H1 (cell line): Measurements from ENCODE around the gene SPACDR. TPM values are rescaled to one million over a fixed set of nuclear protein-coding genes. Genes with fewer than 3 reads are reported as not detected.
A peak's percentile ranks its signal among the peaks of the same experiment; 100 is the strongest.

Source experiments
- CTCF ChIA-PET: fragments of 300-600 bp; sonication (Branson Sonifier 250); formaldehyde crosslinking; loops from one replicate; lab custom pipeline; 2021; ENCODE audit not compliant: partially characterized antibody; lab: Charles Lee
- POLR2A ChIA-PET: fragments of 300-600 bp; sonication (Branson Sonifier 250); formaldehyde crosslinking; loops from one replicate; lab custom pipeline; 2021; ENCODE audit warnings: inconsistent platforms; ENCODE audit not compliant: partially characterized antibody; lab: Charles Lee
- DNase-seq, 2 experiments: peaks; one replicate each; pipeline versions ENCODE4 v3.0.0 to v3.0.0-alpha.2; 2010 to 2022; ENCODE audit warnings: low spot score in 2 of 2, low read depth in 1 of 2, mixed read lengths in 1 of 2
- FAIRE-seq: peaks from 2 replicates; lab custom pipeline; 2011; peaks lifted over from hg19 to GRCh38; lab: Jason Lieb, UNC
- H2AFZ ChIP-seq: 2 replicates; pipeline ENCODE4 v1.8.1; 2012; ENCODE audit warnings: low read length, inconsistent platforms
- H2AK5ac ChIP-seq: 2 replicates; pipeline ENCODE4 v1.6.1; 2013; ENCODE audit warnings: low read depth, low read length
- H2BK120ac ChIP-seq: replicated peaks from 2 replicates; pipeline ENCODE3; 2013; ENCODE audit warnings: low read depth, low read length, inconsistent platforms
- H2BK12ac ChIP-seq: 2 replicates; pipeline ENCODE4 v1.6.1; 2013; ENCODE audit warnings: low read depth, low read length
- H2BK15ac ChIP-seq: 2 replicates; pipeline ENCODE4 v1.6.1; 2013; ENCODE audit warnings: low read length
- H2BK20ac ChIP-seq: 2 replicates; pipeline ENCODE4 v1.6.1; 2013; ENCODE audit warnings: low read length
- H2BK5ac ChIP-seq: 2 replicates; pipeline ENCODE4 v1.6.1; 2013; ENCODE audit warnings: low read depth, low read length
- H3K14ac ChIP-seq: 2 replicates; pipeline ENCODE4 v1.6.1; 2013; ENCODE audit warnings: inconsistent platforms; ENCODE audit not compliant: insufficient read length
- H3K18ac ChIP-seq: 2 replicates; pipeline ENCODE4 v1.6.1; 2013; ENCODE audit warnings: low read length; ENCODE audit errors: extremely low read depth
- H3K23ac ChIP-seq: 2 replicates; pipeline ENCODE4 v1.6.1; 2013; ENCODE audit warnings: inconsistent platforms; ENCODE audit not compliant: insufficient read length
- H3K23me2 ChIP-seq: 2 replicates; pipeline ENCODE4 v1.6.1; 2013; ENCODE audit warnings: low read depth, low read length
- H3K27ac ChIP-seq: 2 replicates; pipeline ENCODE4 v1.6.1; 2011; ENCODE audit warnings: low read depth, low read length, inconsistent platforms
- H3K27me3 ChIP-seq, 4 experiments: replicated peaks in 1 of 4; 1 replicate in 1 of 4; 2 replicates in 3 of 4; pipeline versions ENCODE4 v1.6.1 to v1.8.1; 2011 to 2013; ENCODE audit warnings: low read length in 3 of 4, mild to moderate bottlenecking in 3 of 4, inconsistent platforms in 2 of 4, mixed read lengths in 2 of 4, moderate library complexity in 1 of 4; ENCODE audit not compliant: control insufficient read depth in 3 of 4, insufficient read depth in 3 of 4; ENCODE audit errors: extremely low read depth in 1 of 4
- H3K36me3 ChIP-seq, 4 experiments: 2 replicates each; pipeline versions ENCODE4 v1.6.1 to v1.8.1; 2011 to 2013; ENCODE audit warnings: mild to moderate bottlenecking in 4 of 4, low read length in 3 of 4, moderate library complexity in 2 of 4, control low read depth in 1 of 4, inconsistent platforms in 1 of 4; ENCODE audit not compliant: insufficient read depth in 4 of 4, control insufficient read depth in 2 of 4
- H3K4ac ChIP-seq: replicated peaks from 2 replicates; pipeline ENCODE3; 2013; ENCODE audit warnings: low read length, low read depth, mixed read lengths, inconsistent platforms; ENCODE audit not compliant: insufficient read length
- H3K4me1 ChIP-seq, 4 experiments: replicated peaks in 1 of 4; 1 replicate in 1 of 4; 2 replicates in 3 of 4; pipeline versions ENCODE4 v1.6.1 to v1.8.1; 2011 to 2013; ENCODE audit warnings: low read length in 3 of 4, inconsistent platforms in 2 of 4, mixed read lengths in 1 of 4; ENCODE audit not compliant: insufficient read depth in 4 of 4, control insufficient read depth in 3 of 4
- H3K4me2 ChIP-seq, 2 experiments: 2 replicates each; pipeline versions ENCODE4 v1.6.1 to v1.8.1; 2011 to 2013; ENCODE audit warnings: low read depth in 2 of 2, low read length in 2 of 2, control low read depth in 1 of 2, inconsistent platforms in 1 of 2, mild to moderate bottlenecking in 1 of 2; ENCODE audit not compliant: insufficient read depth in 1 of 2
- H3K4me3 ChIP-seq, 4 experiments: fragments of 200-600, 300-600 bp in 1 of 4; sonication (generic), shearing (Covaris generic), sonication (Bioruptor Twin) in 1 of 4; 2 replicates each; pipeline versions ENCODE4 v1.5.1 to v1.8.1; 2011 to 2016; ENCODE audit warnings: low read length in 4 of 4, low read depth in 3 of 4, control low read depth in 2 of 4, inconsistent platforms in 2 of 4, mild to moderate bottlenecking in 2 of 4, mixed read lengths in 1 of 4, moderate library complexity in 1 of 4; ENCODE audit not compliant: insufficient read depth in 2 of 4; ENCODE audit errors: extremely low read depth in 1 of 4
- H3K56ac ChIP-seq: replicated peaks from 2 replicates; pipeline ENCODE3; 2013; ENCODE audit warnings: low read depth, mild to moderate bottlenecking, mixed read lengths, low read length, inconsistent platforms; ENCODE audit not compliant: insufficient read length
- H3K79me1 ChIP-seq: 2 replicates; pipeline ENCODE4 v1.6.1; 2013; ENCODE audit warnings: low read depth, low read length, control low read depth
- H3K79me2 ChIP-seq, 2 experiments: 2 replicates each; pipeline versions ENCODE4 v1.6.1 to v1.8.1; 2012 to 2013; ENCODE audit warnings: low read length in 2 of 2, mild to moderate bottlenecking in 2 of 2, inconsistent platforms in 1 of 2; ENCODE audit not compliant: insufficient read depth in 2 of 2, control insufficient read depth in 1 of 2
- H3K9ac ChIP-seq, 4 experiments: replicated peaks in 1 of 4; 1 replicate in 1 of 4; 2 replicates in 3 of 4; pipeline versions ENCODE4 v1.6.1 to v1.8.1; 2011 to 2013; ENCODE audit warnings: low read depth in 3 of 4, low read length in 3 of 4, control low read depth in 2 of 4, mild to moderate bottlenecking in 2 of 4, moderate library complexity in 2 of 4, inconsistent platforms in 1 of 4; ENCODE audit errors: extremely low read depth in 1 of 4
- H3K9me3 ChIP-seq, 2 experiments: 2 replicates each; pipeline versions ENCODE4 v1.6.1 to v1.8.1; 2012 to 2013; ENCODE audit warnings: mild to moderate bottlenecking in 2 of 2, moderate library complexity in 2 of 2, control low read depth in 1 of 2, inconsistent platforms in 1 of 2, low read depth in 1 of 2, low read length in 1 of 2, mixed read lengths in 1 of 2; ENCODE audit not compliant: insufficient read depth in 2 of 2
- H4K20me1 ChIP-seq, 2 experiments: replicated peaks in 1 of 2; 2 replicates each; pipeline versions ENCODE3 to v1.8.1; 2011 to 2013; ENCODE audit warnings: inconsistent platforms in 2 of 2, low read length in 2 of 2, mild to moderate bottlenecking in 1 of 2; ENCODE audit not compliant: insufficient read depth in 2 of 2, control insufficient read depth in 1 of 2
- H4K5ac ChIP-seq: 2 replicates; pipeline ENCODE4 v1.6.1; 2013; ENCODE audit warnings: low read length, low read depth, mixed read lengths, inconsistent platforms; ENCODE audit not compliant: insufficient read length
- H4K8ac ChIP-seq: 2 replicates; pipeline ENCODE4 v1.8.0; 2013; ENCODE audit warnings: mild to moderate bottlenecking, moderate library complexity, low read length, inconsistent platforms; ENCODE audit not compliant: insufficient read depth; ENCODE audit errors: extremely low read depth
- H4K91ac ChIP-seq: replicated peaks from 2 replicates; pipeline ENCODE3; 2013; ENCODE audit warnings: low read length, mixed read lengths, inconsistent platforms; ENCODE audit not compliant: insufficient read length
- ASH2L ChIP-seq: fragments of 200-600, 300-600 bp; sonication (generic); IDR thresholded peaks from one replicate; pipeline ENCODE4 v1.7.1; 2017; ENCODE audit warnings: low read length
- JUND ChIP-seq: IDR thresholded peaks from 2 replicates; pipeline ENCODE4 v1.6.1; 2011; ENCODE audit warnings: mild to moderate bottlenecking, improper control_type of control experiment, low read length
- KDM1A ChIP-seq: fragments of 200-600, 300-600 bp; sonication (generic); IDR thresholded peaks from 2 replicates; pipeline ENCODE4 v1.7.1; 2016; ENCODE audit warnings: mild to moderate bottlenecking, low read length, borderline replicate concordance
- MAFK ChIP-seq: IDR thresholded peaks from 2 replicates; pipeline ENCODE4 v1.6.1; 2012; ENCODE audit warnings: low read depth, mild to moderate bottlenecking, improper control_type of control experiment, low read length
- POLR2A ChIP-seq, 2 experiments: IDR thresholded peaks; 1 replicate in 1 of 2; 2 replicates in 1 of 2; pipeline ENCODE4 v1.6.1; 2011; ENCODE audit warnings: low read depth in 2 of 2, low read length in 2 of 2, mild to moderate bottlenecking in 2 of 2; ENCODE audit errors: control extremely low read depth in 1 of 2
- RAD21 ChIP-seq, 2 experiments: IDR thresholded peaks in 1 of 2; conservative IDR thresholded peaks in 1 of 2; 2 replicates each; pipeline ENCODE4 v1.6.1; 2011; ENCODE audit warnings: low read depth in 2 of 2, low read length in 2 of 2, improper control_type of control experiment in 1 of 2, inconsistent platforms in 1 of 2, mild to moderate bottlenecking in 1 of 2, moderate library complexity in 1 of 2
- WGBS, 2 experiments: shearing (Covaris generic) in 1 of 2; methylation state at CpG; one replicate each; pipeline versions ENCODE4 v1.1.6 to v1.1.7; 2013 to 2015; ENCODE audit warnings: low lambda C conversion rate in 2 of 2, mixed read lengths in 2 of 2, inconsistent platforms in 1 of 2, low coverage in 1 of 2, missing lambda C conversion rate in 1 of 2; ENCODE audit not compliant: insufficient replicate concordance in 2 of 2, insufficient coverage in 1 of 2, insufficient read length in 1 of 2; ENCODE audit errors: extremely low coverage in 1 of 2, missing lambda C conversion rate in 1 of 2; 5-methylcytosine and 5-hydroxymethylcytosine counted together
- polyA plus RNA-seq, 7 experiments: library from polyadenylated mRNA; depleted of rRNA in 3 of 7; stranded (reverse) in 5 of 7; unstranded in 2 of 7; fragments of >200 nt in 5 of 7; fragments of 200-250 nt in 2 of 7; gene quantifications; 1 replicate in 5 of 7; 2 replicates in 1 of 7; 4 replicates in 1 of 7; pipeline versions ENCODE4 v1.2.1 to v1.2.3, GENCODE V29; 2011 to 2013; ENCODE audit warnings: missing spikeins in 2 of 7, mixed read lengths in 2 of 7
- total RNA-seq: library from RNA; stranded (reverse); fragmentation: NEBNext Ultra II Directional; extraction: Animal tissue kit (Norgen Biotek cat#: 25700); gene quantifications from 2 replicates; pipeline ENCODE4 v1.2.1, GENCODE V29; 2021
- TF ChIP-seq, protein P1 (sequence below), 3 experiments: IDR thresholded peaks; 1 replicate in 2 of 3; 2 replicates in 1 of 3; pipeline versions ENCODE4 v1.5.1 to v1.6.1; 2011; ENCODE audit warnings: low read length in 3 of 3, mild to moderate bottlenecking in 3 of 3, inconsistent platforms in 2 of 3, low read depth in 1 of 3, moderate library complexity in 1 of 3; ENCODE audit not compliant: insufficient read depth in 1 of 3; ENCODE audit errors: control extremely low read depth in 1 of 3

SPACDR gene
- total and polyA plus RNA-seq, 2 of the 8 experiments (the other 6 are each of a cell fraction or from before 2014, with no cell fraction given) = 0.26 TPM; not detected in 1

GRCh38 chr7:100437150-100438100 lies 26.6 kb downstream of the SPACDR start:
- 93% methylated on average over 27 of the region's 28 CpGs; no CpG with 5 or more reads in 1 of the 2 experiments for whole genome bisulfite sequencing, 2 experiments
- POLR2A ChIA-PET = interaction anchor here (0.8 to 5.2 kb wide), 13 partner anchors 8 to 149 kb away, joined by 3 to 55 read pairs (median 4); partner anchors contain the start of genes FBXO24, LRCH4, MEPCE and ZCWPW1
- Histone ChIP-seq H3K9ac (no peak overlapping the region), H2BK12ac (0 out of 2 replicates have a peak overlapping the region, but pooled peaks have one; percentile 33), H2BK5ac (no peak overlapping the region), H3K23me2 (no peaks in the 10 kb centered on the region; the same call in 1 of the 2 replicates), H4K8ac (peak overlapping the region; percentile 82), H2BK20ac (no peak overlapping the region), H4K20me1 (peaks cover 4 to 6% of the 10 kb centered on the region in 2 experiments), H3K4ac (peak overlapping the region; percentile 88), H3K4me1 (peaks cover 0 to 5% (median 2%) of the 10 kb centered on the region in 4 experiments; a peak in 4 of 7 replicates), H3K79me2 (peaks cover 0 to 28% of the 10 kb centered on the region in 2 experiments; a peak in 2 of 4 replicates), H3K4me2 (peak overlapping the region in 1 of 2 experiments; percentile 97; a peak in 2 of 4 replicates), H3K9me3 (no peaks in the 10 kb centered on the region), H2BK15ac (no peak overlapping the region), H2AFZ (no peak overlapping the region), H4K5ac (peak overlapping the region; percentile 51), H3K79me1 (no peaks in the 10 kb centered on the region; the same call in none of the 2 replicates), H3K4me3 (peak overlapping the region in 1 of 4 experiments; percentile 86; a peak in 1 of 8 replicates), H3K18ac (no peak overlapping the region), H3K23ac (no peak overlapping the region), H3K14ac (no peak overlapping the region), H2BK120ac (no peak overlapping the region), H3K27ac (no peak overlapping the region), H3K36me3 (peaks cover 2 to 27% (median 18%) of the 10 kb centered on the region in 4 experiments; a peak in 6 of 8 replicates), H3K27me3 (no peaks in the 10 kb centered on the region), H2AK5ac (peak overlapping the region; percentile 15; the same call in 1 of the 2 replicates), H4K91ac (peak overlapping the region; percentile 48), H3K56ac (no peak overlapping the region)
- CTCF ChIA-PET = interaction anchor here (1.1 to 1.8 kb wide), 7 partner anchors 8 to 126 kb away, joined by 3 to 7 read pairs (median 4); partner anchors contain the start of gene MEPCE
- DNase-seq (no peak), FAIRE-seq (no peak)
- TF ChIP-seq MAFK (no peak), RAD21 (IDR thresholded peaks at IDR 0.05 in 1 of 2, conservative IDR thresholded peaks at IDR 0.05 in 1 of 2; ENCODE audit: low read depth in 2 of 2, low read length in 2 of 2) (no peak), POLR2A (IDR thresholded peaks at IDR 0.05; ENCODE audit: control extremely low read depth in 1 of 2, low read depth in 2 of 2, low read length in 2 of 2) (no peak), KDM1A (no peak), ASH2L (no peak), JUND (no peak)
- TF ChIP-seq, protein P1, sequence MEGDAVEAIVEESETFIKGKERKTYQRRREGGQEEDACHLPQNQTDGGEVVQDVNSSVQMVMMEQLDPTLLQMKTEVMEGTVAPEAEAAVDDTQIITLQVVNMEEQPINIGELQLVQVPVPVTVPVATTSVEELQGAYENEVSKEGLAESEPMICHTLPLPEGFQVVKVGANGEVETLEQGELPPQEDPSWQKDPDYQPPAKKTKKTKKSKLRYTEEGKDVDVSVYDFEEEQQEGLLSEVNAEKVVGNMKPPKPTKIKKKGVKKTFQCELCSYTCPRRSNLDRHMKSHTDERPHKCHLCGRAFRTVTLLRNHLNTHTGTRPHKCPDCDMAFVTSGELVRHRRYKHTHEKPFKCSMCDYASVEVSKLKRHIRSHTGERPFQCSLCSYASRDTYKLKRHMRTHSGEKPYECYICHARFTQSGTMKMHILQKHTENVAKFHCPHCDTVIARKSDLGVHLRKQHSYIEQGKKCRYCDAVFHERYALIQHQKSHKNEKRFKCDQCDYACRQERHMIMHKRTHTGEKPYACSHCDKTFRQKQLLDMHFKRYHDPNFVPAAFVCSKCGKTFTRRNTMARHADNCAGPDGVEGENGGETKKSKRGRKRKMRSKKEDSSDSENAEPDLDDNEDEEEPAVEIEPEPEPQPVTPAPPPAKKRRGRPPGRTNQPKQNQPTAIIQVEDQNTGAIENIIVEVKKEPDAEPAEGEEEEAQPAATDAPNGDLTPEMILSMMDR (IDR thresholded peaks at IDR 0.05; ENCODE audit: control extremely low read depth in 1 of 3, insufficient read depth in 1 of 3, low read depth in 1 of 3, low read length in 3 of 3) = no peak
